GM18502 (cell line): ENCODE data around the gene ARHGEF1.

ENCODE experiments used
- ATAC-seq: cut with Tn5 transposase; IDR thresholded peaks from one replicate; pipeline ENCODE4 v1.9.1; 2021; ENCODE audit warnings: mild to moderate bottlenecking; ENCODE audit not compliant: unreplicated experiment, poor library complexity

The ARHGEF1 gene

GRCh38 chr19:41880329-41880708 is 2.7 kb upstream of the ARHGEF1 start:
- no peak for ATAC-seq

DNA sequence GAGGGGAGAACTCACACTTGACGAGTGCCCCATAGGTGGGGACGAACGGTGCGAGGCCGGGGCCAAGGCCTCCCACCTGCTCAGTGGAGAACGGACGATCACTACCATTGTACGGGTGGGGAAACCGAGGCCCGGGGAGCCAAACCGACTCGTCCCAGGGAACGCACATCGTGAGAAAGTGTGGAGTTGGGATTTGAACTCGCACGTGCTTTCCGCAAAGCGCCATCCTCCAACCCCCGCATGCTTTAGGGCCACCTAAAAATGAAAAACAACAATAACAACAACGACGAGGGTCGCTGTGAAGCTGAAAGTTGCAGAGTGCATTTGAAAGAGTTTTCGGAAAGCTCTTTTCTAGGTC is 458 bp downstream of the ARHGEF1 start:
- no peak for ATAC-seq

DNA sequence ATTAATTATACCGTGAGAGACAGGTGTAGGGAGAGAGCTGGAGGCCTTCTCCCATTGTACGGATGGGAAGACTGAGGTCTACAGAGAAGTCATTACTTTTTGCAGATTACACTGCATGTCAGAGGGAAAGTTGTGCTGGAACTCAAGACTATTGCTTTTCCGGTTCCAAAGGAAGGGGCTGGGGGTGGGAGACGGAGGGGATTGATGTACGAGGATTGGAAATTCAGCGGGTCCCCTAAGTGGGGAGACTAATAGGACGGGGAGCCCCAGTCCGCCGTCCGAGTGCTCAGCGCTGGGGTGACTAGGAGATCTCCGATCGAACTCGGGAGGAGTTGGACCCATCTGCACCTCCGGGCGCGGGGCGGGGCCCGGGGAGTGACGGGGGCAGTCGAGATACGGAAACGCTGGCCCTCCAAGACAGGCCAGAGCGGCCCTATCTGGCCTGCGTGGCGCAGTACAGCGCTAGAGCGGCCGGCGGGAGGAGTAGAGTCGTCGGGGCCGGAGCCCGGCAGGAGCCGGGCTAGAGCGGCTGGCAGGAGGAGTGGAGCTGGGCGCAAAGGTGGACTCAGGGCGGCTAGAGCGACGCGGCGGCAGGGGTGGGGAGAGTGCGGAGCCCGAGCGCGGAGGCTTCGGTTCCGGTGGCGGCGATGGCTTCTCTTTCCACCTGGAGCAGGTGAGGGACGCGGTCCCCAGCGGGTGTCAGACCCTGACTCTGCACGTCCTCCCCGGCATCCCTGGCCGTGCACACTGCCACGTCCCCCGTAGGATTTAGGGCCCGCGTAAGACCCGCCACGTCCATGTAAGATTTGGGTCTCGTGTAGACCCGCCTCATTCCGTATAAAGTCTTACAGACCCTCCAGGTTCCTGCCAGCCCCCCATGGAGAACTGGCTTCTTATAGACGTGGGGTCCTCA is 1.1 kb downstream of the ARHGEF1 start:
- ATAC-seq, result peak; percentile 75

DNA sequence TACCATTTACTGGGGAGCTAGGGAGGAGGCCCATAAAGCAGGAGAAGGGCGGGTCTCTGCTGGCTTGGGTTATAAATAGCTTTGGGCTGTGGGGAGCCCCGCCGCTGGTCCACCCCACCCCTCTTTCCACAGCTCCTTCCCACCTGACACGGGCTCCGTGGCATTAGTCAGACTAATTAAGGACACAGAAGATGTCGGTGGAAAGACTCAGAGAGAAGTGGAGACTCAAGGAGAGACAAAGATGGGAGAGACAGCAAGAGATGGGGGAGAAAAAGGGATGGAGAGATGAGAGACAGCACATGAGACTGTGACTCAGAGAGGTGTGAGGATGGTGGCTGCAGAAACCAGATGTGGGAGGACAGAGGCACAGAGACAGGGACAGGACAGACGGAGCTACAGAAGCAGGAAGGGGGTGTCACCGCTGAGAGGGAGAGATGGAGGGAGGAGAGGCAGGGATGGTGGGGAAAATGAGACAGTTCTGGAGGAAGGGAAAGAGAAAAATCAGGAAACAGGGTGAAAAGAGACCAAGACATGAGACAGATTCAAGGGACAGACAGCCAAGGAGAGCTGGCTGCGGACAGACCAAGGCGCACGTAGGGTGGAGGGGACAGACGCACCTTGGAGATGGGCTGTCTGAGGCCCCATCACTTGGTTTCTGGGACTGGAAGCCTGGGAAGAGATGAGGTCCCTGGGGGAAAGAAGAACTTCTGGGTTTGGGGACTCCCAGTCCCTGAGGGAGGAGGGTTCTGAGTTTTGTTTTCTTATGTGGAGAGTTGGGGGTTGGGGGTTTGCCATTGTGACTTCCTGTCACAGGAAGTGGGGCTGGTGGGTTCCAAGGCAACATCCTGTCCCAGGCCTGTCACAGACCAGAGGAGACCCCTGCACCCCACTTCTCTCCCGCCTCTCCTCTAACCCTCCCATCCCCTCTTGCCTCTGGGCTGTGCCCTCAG is 4.1 kb downstream of the ARHGEF1 start:
- ATAC-seq, result no peak

GRCh38 chr19:41887711-41888382 is 4.9 kb downstream of the ARHGEF1 start:
- ATAC-seq, result no peak

GRCh38 chr19:41888926-41889325 is 5.9 kb downstream of the ARHGEF1 start:
- ATAC-seq, result no peak

GRCh38 chr19:41889896-41890295 is 6.9 kb downstream of the ARHGEF1 start:
- no peak for ATAC-seq

- ATAC-seq, result no peak
These were observed 8.0 kb downstream of the ARHGEF1 start for GRCh38 chr19:41890936-41891335.

GRCh38 chr19:41892173-41892902 is 9.4 kb downstream of the ARHGEF1 start:
- ATAC-seq, result no peak

DNA sequence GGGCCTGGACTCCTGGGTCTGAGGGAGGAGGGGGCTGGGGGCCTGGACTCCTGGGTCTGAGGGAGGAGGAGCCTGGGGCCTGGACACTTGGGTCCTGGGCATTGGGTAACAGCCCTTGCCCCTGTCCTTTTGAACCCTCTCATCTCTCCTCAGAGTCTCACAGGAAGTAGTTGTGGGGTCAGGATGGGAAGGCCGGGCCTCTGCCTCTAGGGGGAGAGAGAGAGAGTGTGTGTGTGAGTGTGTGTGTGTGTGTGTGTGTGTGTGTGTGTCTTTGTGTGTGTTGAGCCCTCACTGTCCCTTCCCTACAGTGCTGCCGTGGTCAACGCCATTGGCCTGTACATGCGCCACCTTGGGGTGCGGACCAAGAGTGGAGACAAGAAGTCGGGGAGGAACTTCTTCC is 10.9 kb downstream of the ARHGEF1 start:
- ATAC-seq, result no peak

DNA sequence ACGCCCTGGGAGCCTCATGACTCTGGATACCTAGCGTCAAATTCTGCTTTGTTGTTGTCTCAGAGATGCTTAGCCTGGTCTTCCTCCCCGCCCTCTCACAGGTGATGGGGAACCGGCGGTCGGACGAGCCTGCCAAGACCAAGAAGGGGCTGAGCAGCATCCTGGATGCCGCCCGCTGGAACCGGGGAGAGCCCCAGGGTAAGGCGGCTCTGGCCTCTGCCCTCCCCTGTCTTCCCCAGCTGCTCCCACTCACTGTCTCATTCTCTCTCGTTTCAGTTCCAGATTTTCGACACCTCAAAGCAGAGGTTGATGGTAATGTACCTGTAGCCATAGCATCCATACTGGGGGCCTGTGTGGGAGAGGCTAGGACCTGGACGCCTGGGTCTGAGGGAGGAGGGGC is 11.4 kb downstream of the ARHGEF1 start:
- ATAC-seq, result no peak

DNA sequence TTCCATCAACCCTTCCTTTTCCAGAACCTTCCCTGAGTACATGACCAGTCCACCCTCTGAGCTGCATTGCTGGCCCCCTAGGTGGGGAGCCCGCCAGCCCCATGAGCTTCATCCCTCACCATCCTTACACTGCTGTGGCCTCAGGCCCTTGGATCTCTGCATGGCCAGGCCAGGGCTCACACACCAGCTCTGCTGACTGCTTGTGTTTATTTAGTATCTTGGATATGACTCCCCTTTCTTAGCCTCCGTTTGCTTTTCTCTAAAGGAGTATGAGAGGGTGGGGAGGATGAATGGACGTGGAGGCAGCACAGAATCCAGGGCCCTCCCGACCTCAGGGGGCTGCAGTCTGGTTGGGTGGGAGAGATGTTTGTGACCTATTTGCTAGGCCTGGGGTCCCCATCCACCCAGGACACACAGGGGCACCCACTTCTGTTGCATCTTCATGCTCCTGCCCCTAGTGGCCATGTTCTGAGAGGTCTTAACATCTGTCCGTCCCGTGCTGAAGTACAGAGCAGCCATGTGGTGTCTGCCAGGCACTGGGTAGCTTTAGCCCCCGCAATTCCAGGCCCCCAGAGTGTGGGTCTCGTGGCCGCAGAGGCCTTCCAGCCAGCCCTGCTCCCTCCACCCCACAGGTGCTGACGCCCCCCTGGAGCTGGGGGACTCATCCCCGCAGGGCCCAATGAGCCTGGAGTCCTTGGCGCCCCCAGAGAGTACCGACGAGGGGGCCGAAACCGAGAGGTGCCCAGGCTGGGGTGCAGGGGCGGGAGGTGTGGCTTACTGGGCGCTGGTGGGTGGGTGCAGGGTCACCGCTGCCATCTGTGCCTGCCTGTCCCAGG is 13.0 kb downstream of the ARHGEF1 start:
- ATAC-seq, result no peak

DNA sequence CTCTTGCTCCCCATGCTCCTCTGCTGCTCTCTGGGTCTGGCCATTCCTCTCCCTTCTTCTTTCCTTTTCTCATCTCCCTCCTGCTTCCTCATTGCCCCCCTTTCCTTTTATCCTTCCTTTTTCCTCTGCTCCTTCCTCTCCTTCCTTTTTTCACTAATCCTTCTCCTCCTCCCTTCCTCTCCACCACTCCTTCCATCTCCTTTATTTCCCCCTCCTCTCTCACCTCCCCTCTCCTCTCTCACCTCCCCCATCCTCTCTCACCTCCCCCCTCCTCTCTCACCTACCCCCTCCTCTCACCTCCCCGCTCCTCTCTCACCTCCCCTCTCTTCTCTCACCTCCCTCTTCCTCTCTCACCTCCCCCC is 13.6 kb downstream of the ARHGEF1 start:
- no peak for ATAC-seq

- no peak for ATAC-seq
These were observed 14.2 kb downstream of the ARHGEF1 start for GRCh38 chr19:41897181-41897580.

DNA sequence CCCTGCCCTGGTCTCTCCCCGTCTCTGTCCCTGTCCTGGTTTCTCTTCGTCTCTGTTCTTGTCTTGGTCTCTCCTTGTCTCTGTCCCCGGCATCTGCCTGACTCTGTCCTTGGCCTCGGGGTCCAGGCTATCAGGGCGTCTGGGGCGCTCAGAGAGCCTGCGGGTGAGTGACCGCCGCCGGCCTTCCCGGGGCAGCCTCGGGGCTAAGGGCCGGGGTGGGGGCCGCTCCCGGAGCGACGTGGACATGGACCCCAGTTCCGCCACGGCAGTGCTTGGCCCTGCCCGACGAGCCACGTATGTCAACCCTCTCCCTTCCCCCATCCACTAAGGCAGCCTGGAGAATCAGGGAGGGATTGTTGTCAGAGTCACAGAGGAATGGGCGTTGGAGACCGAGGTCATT is 14.8 kb downstream of the ARHGEF1 start:
- ATAC-seq, result no peak

DNA sequence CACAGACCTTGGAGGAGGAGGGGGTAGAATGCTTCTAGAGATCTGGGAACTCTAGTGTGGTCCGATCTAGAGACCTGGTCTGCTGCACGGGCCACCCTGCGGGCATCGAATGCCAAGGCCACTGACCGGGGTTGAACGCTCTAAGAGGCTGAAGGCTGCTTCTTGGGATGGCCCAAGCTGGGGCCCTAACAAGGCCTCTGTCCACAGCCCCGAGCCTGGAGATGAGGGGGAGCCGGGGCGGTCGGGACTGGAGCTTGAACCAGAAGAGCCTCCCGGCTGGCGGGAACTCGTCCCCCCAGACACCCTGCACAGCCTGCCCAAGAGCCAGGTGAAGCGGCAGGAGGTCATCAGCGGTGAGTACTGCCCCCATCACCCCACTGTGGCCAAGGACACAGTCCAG is 15.3 kb downstream of the ARHGEF1 start:
- ATAC-seq, result no peak

DNA sequence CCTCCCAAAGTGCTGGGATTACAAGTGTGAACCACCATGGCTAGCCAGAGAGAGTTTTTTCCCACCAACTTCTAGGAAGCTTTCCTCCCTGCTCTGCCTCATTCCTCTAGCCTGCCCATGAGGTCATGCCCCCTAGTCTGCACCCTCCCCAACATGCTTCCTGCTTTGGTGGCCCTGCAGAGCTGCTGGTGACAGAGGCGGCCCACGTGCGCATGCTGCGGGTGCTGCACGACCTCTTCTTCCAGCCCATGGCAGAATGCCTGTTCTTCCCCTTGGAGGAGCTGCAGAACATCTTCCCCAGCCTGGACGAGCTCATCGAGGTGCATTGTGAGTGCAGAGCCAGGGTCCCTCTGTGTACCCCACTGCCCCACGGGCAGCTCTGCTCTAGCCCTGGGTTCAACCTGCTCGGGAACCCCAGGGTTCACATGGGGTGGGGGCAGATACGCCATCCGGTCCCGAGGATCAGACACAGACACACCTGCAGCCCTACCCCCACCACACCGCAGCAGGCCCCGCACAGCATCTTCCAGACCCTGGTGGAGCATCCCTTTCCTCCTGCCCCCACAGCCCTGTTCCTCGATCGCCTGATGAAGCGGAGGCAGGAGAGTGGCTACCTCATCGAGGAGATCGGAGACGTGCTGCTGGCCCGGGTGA is 18.9 kb downstream of the ARHGEF1 start:
- ATAC-seq, result no peak

- ATAC-seq, result no peak
These were observed 19.6 kb downstream of the ARHGEF1 start for GRCh38 chr19:41902594-41902993.
